GM19328 (cell line): ENCODE results near the gene ABHD8.

Source experiments
- ATAC-seq: cut with Tn5 transposase; IDR thresholded peaks from one replicate; pipeline ENCODE4 v1.9.1; 2021; ENCODE audit warnings: mild to moderate bottlenecking, moderate library complexity; ENCODE audit not compliant: unreplicated experiment

ABHD8 gene, protein sequence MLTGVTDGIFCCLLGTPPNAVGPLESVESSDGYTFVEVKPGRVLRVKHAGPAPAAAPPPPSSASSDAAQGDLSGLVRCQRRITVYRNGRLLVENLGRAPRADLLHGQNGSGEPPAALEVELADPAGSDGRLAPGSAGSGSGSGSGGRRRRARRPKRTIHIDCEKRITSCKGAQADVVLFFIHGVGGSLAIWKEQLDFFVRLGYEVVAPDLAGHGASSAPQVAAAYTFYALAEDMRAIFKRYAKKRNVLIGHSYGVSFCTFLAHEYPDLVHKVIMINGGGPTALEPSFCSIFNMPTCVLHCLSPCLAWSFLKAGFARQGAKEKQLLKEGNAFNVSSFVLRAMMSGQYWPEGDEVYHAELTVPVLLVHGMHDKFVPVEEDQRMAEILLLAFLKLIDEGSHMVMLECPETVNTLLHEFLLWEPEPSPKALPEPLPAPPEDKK

DNA sequence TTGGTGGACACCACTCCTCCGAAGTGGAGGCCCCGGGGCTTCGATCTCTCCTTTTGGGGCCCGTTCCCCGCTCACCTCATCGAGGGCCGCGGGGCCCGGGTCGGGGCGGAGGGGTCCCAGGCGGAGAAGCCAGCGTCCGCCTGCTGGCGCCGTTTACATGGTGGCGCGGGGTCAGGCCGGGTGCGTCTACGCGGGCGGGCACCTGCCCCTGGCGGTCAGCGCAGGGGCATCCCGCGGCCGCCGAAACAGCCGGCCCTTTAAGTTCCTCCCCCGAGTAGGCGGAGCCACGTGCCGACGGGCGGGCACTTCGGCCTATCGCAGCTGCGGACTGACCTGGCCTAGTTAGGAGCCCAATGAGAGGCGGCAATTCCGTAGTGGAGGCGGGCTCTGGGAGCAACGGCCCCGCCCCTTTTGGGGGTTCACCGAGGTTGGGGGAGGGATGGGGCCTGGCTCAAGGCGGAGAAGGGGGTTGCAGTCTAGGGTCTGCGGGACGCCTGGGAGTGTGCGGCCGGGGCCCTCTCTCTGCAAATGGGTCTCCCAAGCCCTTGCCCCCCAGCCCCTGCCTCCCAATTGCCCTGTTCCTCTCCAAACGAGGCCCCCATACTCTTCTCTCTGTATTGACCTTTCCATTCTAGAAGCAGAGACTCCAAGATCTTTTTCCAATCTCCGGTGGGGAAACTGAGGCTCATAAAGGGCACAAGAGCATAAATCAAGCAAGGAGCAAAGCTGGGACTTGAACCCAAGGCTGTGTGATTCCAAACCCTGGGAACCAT lies at the start of gene ABHD8:
TSS of gene ABHD8 (minus strand) at position 259 of the 773 bp plus-strand sequence. CDS start 1,809 bp downstream, outside the sequence.
- ATAC-seq: no peak

DNA sequence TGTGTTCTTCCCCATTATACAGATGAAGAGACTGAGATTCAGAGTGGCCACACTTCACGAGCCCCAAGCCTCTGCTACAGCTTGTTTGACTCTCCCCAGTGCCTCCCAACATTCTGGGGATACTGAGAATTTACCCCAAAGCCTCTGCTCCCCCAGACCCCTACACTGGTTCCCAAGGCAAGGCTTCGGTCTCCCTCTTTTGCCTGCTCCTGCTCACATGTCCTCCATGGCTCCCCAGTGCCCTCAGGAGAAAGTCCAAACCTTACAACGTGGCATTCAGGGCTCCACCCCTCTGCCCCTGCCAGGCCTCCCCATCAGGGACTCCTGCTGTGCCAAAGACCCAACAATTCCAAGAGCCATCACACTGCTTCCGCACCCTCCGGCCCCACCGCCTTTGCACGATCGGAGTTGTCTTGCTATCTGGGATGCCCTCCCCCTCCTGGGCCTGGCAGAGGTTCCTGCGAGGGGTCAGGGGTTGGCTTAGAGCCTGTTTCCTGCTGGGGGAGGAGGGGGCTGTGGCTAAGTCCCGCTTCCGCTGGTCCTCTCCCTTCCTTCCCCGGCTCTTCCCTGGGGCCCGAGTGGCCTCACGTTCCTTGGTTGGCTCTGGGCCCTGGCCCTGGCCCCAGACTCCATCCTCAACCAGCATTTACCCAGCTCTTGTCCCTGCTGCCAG lies 49.5 kb upstream of the ABHD8 start:
- ATAC-seq: no peak

DNA sequence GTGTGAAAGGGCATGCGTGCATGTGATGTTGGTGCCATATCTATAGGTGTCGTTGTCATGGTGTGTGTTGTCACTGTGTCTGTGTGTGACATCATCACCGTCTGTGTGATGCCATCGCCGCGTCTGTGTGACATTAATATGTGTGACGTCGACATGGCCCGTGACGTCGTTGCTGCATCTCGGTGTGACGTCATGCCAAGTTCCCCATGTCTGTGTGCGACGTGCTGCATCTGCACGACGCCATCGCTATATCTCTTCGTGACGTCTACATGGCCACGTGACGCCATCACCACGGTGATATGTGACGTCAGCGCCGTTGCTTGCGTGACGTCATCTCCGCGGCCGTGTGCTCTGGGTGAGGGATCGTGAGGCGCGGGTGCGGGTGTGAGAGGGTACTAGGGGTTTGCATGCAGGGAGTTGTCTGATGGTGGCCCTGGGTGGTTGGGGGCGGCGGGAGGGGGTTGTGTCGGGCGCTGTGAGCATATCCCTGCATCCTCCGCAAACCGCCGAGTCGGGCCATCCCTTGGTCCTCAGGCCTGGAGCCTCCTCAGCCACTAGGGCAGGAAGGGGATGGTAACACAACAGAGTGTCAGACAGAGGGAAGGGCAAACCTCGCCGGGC lies 48.7 kb upstream of the ABHD8 start:
- no peak for ATAC-seq

DNA sequence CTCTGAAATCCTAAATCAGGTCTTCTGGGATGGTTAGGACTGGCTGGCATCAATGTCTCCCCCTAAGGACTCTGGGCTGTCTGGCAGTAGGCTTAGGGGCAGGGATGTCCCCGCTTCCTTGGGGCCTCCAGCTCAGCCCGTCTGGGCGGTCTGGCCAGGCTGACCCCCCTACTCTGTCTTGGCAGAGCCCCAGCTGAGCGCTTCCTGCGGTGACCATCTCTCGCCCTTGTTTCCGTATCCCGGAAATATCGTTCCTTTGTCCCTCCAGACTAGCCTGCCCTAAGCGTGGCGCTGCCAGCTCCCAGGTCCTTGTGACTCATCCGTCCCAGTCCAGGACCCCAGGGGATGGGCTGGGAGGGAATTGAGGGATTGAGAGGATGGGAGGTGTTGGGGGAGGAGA lies 45.5 kb upstream of the ABHD8 start:
- ATAC-seq: no peak

DNA sequence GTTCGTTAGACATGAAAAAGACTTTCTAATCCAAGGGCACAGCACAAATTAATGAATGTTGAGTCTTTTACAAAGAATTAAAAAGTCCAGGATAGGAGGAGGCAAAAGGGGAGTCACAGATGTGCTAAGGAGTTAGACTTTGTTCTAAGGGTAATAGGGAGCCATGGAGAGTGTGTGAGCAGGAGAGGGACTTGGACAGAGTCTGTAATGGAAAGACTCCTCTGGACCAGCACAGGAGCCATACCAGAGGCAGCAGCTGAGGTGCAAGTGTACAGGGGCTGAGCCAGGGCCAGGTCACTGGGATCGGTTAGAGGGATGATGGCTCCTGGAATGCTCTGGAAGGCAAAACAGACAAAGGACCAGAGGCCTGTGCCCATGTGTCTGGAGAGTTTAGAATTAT lies 44.7 kb upstream of the ABHD8 start:
- no peak for ATAC-seq

DNA sequence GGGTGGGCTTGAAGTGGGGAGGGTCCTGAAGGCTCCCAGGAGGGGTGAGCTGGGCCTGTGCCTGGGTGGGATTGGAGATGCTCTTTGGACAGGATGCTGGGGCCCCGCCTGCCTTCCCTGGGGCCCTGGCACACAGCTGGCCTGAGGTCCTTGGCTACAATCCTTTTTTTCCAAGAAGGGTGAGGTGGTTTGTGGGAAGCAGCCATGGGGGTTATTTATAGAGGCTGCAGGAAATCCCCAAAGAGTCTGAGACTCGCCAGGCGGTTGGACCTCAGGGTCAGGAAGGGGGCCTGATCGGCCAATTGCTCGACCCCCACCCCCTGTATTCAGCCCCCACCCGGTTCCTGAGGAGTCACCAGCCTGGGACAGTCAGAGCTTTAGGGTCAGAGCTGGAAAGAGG lies 44.1 kb upstream of the ABHD8 start:
- no peak for ATAC-seq

DNA sequence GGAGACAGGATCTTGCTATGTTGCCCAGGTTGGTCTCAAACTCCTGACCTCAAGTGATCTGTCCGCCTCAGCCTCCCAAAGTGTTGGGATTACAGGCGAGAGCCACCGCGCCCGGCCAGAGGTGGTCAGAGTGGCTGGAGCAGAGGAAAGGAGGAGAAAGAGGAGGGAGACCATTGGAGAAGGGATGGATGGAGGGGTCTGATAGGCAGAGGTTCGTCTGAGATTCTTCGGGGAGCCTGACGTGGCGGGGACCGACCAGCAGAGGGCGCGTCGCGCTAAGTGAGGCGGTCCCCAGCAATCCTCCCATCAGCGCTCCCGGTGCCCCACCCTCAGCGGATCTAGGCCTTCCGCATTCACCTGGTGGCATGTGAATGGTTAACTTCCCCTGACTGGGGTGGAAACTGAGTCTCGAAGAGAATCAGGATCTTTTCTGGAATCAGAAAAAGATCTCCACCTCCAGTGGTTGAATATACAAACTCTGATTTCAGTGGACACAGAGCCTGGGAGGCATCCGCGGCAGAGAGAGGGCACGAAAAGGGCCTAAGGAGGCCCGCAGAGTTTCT lies 43.0 kb upstream of the ABHD8 start:
- no peak for ATAC-seq

DNA sequence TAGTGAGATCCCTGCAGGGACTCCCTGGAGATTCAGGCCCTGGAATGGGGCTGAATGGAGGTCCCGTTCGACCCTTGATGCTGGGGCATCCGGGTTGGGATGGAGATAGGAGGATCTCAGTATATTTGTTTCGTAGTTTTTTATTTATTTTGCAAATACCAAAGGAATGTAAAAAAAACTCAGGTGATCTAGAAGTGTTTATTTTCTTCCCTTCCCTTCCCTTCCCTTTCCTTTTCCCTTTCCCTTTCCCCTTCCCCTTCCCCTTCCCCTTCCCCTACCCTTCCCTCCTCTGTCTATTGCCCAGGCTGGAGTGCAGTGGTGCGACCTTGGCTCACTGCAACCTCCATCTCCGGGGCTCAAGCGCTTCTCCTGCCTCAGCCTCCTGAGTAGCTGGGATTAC lies 38.6 kb upstream of the ABHD8 start:
- no peak for ATAC-seq

DNA sequence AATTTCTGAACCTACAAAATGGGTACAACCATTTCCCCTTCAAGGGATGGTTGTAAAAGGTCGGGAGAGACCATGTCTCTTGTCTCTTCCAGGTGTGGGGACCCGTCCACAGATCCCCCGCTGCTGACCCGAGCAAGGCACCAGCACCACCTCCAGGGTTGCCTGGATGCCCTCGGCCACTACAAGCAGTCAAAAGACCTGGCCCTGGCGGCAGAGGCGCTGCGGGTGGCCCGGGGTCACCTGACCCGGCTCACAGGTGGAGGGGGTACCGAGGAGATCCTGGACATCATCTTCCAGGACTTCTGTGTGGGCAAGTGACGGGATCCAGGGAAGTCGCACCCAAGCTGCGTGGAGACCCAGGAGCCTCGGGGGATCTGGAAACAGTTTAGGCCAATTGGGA lies 38.2 kb upstream of the ABHD8 start:
- no peak for ATAC-seq

DNA sequence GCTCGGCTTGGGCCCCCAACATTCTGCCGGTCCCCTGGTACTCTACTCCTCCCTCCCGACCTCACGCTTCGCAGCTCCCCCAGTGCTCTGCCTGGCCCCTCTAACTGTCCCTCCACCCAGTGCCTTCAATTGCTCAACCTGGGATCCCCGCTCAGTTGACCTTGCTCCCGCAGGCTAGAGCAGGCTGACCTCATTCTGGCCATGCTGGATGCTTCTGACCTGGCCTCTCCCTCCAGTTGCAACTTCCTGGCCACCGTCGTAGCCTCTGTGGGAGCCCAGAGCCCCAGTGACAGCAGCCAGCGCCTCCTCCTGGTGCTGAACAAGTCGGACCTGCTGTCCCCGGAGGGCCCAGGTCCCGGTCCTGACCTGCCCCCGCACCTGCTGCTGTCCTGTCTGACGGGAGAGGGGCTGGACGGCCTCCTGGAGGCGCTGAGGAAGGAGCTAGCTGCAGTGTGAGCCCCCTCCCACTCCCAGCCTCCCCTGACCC lies 37.7 kb upstream of the ABHD8 start:
- no peak for ATAC-seq

DNA sequence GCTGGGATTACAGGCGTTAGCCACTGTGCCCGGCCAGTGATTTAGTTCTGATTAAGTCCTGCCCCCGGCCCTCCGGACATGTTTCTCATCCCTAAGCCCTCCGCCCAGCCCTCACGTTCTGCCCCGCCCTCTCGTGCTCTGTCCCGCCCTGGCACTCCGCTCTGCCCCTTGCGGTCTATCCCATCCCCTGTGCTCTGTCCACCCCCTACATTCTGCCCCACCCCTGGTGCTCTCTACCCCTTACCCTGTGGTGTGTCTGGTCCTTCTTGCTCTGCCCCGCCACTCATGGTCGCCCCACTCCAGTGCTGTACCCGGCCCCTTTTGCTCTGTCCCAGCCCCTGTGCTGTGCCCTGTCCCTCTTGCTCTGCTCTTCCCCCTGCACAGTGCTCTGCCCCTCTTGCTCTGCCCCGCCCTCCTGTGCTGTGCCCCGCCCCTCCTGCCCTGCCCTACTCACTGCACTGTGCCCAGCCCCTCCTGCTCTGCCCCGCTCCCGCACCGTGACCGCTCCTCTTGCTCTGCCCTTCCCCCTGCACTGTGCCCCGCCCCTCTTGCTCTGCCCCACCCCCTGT lies 37.2 kb upstream of the ABHD8 start:
- ATAC-seq: no peak

DNA sequence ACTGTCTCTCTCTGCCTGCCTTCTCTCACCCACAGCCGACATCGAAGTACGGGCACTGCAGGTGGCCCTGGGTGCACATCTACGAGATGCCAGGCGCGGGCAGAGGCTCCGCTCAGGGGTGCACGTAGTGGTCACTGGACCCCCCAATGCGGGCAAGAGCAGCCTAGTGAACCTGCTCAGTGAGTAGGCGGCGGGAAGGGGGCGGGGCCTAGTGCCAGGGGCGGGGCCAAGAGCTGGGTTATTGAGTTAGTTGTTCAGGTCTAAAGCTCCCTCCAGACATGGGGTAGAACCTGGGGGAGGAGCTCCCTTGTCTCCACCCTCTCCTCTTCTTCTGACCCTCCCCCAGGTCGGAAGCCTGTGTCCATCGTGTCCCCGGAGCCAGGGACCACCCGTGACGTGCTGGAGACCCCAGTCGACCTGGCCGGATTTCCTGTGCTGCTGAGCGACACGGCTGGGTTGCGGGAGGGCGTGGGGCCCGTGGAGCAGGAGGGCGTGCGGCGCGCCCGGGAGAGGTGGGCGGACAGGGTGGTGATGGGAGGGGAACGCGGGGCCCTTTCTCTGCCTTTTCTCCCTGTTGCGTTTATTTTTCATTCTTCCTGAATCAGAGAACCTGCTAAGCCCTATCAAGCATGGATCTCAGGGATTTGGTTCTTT lies 36.0 kb upstream of the ABHD8 start:
- ATAC-seq: no peak

DNA sequence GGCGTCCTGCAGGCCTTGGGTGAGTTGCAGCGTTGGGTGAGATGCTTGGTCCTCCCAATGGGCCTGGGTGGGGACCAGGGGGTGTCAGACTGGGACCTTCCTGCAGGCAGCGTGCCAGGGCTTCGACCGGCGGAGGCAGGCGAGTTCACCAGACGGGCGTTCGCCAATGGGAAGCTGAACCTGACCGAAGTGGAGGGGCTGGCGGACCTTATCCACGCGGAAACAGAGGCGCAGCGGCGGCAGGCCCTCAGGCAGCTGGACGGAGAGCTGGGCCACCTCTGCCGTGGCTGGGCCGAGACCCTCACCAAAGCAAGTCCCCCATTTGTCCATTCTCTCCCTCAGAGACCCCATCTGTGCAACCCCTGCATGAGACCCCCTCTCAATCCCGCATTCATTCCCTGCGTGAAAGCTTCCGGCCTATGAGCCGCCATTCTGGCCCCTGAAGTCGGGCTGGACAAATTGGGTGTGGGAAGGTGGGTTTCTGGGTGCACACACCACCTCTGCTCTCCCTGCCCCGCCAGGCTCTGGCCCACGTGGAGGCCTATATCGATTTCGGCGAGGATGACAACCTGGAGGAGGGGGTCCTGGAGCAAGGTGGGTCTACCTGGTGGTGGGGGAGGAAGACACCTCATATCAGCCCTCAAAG lies 35.3 kb upstream of the ABHD8 start:
- ATAC-seq: no peak

DNA sequence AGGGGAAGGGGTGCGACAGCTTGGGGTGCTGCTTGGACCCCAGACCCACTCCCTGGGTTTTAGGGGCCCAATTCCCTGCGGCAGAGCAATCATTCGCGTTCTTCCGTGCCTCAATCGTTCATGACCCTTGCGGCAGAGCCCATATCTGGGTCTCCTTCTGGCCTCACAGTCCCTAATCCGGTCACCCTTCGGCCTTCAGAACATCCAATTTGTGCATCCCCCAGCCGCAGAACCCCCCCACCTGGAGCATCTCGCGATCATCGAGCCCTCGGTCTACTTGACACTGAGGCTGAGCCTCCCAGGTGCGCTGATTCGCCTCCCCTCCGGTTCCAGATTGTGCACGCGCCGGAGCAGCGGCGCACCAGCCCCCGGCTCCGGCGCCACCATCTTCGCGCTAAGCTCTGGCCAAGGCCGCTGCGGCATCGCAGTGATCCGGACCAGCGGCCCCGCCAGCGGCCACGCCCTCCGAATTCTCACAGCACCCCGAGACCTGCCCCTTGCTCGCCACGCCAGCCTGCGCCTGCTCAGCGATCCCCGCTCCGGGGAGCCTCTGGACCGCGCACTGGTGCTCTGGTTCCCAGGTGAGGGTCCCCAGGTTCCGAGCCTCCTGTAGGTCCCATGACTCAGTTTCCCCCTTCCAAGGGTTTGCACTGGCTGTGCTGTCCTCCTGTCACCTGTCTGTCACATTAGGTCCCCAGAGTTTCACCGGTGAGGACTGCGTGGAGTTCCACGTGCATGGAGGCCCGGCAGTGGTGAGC lies 34.6 kb upstream of the ABHD8 start:
- ATAC-seq: no peak

DNA sequence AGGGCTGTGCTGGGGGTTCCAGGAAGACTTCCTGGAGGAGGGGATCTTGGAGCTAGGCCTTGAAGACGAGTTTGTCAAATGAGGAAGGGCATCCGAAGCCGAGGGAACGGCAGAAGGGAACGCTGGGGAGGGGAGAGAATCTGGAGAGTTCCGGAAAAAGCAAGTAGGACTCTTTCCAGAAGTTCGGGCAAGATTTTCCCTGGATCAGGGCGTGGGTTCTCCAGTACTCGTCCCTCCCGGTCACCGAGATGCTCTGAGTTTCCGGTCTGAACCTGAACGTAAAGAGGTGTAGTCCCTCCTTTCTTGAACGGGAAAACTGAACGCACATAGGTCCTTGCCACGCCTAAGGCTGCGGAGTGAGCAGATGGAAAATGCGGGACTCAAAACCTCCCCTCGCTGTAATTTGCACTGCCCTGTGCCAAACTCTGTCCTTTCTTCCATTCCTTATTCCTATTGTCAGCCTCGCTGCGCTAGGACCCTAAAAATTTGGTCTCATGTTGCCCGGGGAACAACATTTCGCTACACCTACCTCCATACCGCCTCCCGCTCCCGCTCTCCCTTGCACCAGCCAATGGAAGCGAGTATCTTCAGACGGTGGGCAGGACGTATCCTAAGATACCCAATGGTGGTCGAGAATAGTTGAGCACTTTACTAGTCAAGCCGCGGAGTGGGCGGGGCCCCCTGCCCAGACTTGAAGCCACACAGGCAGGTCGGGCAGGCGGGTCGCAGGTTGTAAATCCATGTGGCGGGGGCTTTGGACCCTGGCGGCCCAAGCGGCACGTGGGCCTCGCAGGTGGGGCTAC lies 33.8 kb upstream of the ABHD8 start, which contains the start of gene GTPBP3:
TSS of gene GTPBP3 (plus strand) at position 682 of the 803 bp plus-strand sequence. CDS start at position 741, 59 bp downstream.
- ATAC-seq: peak; percentile 59

DNA sequence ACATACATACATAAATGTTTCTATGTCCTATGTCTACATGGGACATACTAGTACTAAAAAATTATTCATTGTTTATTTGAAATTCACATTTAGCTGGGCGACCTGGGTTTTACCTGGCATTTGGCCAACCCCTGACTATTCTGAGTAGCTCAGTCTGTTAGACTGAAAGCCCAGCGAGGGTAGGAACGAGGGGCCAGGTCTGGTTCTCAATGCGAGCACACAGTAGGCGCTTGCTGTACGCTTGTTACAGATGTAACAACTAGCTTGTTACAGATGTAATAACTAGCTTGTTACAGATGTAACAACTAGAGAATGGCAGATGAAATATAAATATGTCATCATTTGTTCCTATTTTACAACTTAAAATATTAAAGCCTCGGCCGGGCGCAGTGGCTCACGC lies 32.4 kb upstream of the ABHD8 start:
- no peak for ATAC-seq
